GM12874 (cell line): ENCODE measurements around the gene TAAR1.

Source experiments
- CTCF ChIP-seq: IDR thresholded peaks from 2 replicates; pipeline ENCODE4 v1.5.1; 2011; ENCODE audit warnings: low read depth, mild to moderate bottlenecking, control low read depth, low read length, moderate library complexity; ENCODE audit not compliant: insufficient read depth

The TAAR1 gene

GRCh38 chr6:132690678-132691077 is 31.7 kb upstream of the TAAR1 start:
- TF ChIP-seq CTCF: no peak

- TF ChIP-seq CTCF: no peak
These were observed 28.3 kb upstream of the TAAR1 start for GRCh38 chr6:132687306-132687705.

GRCh38 chr6:132686531-132686930 is 27.5 kb upstream of the TAAR1 start:
- TF ChIP-seq CTCF: no peak

GRCh38 chr6:132685009-132685408 is 26.0 kb upstream of the TAAR1 start:
- TF ChIP-seq CTCF: no peak

- TF ChIP-seq CTCF: no peak
These were observed 25.3 kb upstream of the TAAR1 start for GRCh38 chr6:132684272-132684671.

- TF ChIP-seq CTCF: no peak
These were observed 24.6 kb upstream of the TAAR1 start for GRCh38 chr6:132683543-132683942.

GRCh38 chr6:132675749-132676148 is 16.8 kb upstream of the TAAR1 start:
- no peak for TF ChIP-seq CTCF

- no peak for TF ChIP-seq CTCF
These were observed 16.0 kb upstream of the TAAR1 start for GRCh38 chr6:132675002-132675401.
